ENCODE data around the gene CD274.
"Not testable (repeated sequence)": the region's sequence is repeated elsewhere in the genome, so short reads cannot be mapped to it uniquely, and the experiment has no call there.

The CD274 gene

GRCh38 chr9:5453673-5454072 is 3.3 kb downstream of the CD274 start:
- peak overlapping the region; percentile 81 for H3K4me3 ChIP-seq (replicated peaks; ENCODE audit: low read depth, low read length)
- no peak for DNase-seq (ENCODE audit: extremely low read depth, insufficient read length)
- H3K27me3 ChIP-seq (replicated peaks; ENCODE audit: control insufficient read depth, insufficient read depth, low read length), result no peaks in the 10 kb centered on the region
- no peaks in the 10 kb centered on the region; the same call in 1 of the 2 replicates for H3K36me3 ChIP-seq (ENCODE audit: control insufficient read depth, insufficient read depth, low read length)
- no peak for TF ChIP-seq CTCF (IDR thresholded peaks at IDR 0.05; ENCODE audit: insufficient read depth, low read length, poor library complexity, severe bottlenecking)

GRCh38 chr9:5455181-5455580 is 4.8 kb downstream of the CD274 start:
- no peak for DNase-seq (ENCODE audit: extremely low read depth, insufficient read length)

GRCh38 chr9:5459289-5459829 is 9.0 kb downstream of the CD274 start:
- DNase-seq (ENCODE audit: extremely low read depth, insufficient read length), result no peak
- peaks cover 15% of the 10 kb centered on the region for H3K36me3 ChIP-seq (ENCODE audit: control insufficient read depth, insufficient read depth, low read length)
- H3K4me3 ChIP-seq (replicated peaks; ENCODE audit: low read depth, low read length), result no peak overlapping the region; the same call in 1 of the 2 replicates
- no peaks in the 10 kb centered on the region for H3K27me3 ChIP-seq (replicated peaks; ENCODE audit: control insufficient read depth, insufficient read depth, low read length)
- TF ChIP-seq CTCF (IDR thresholded peaks at IDR 0.05; ENCODE audit: insufficient read depth, low read length, poor library complexity, severe bottlenecking), result no peak

More at GRCh38 chr9:5455181-5455580, 4.8 kb downstream of the CD274 start:
- Histone ChIP-seq H3K36me3 (ENCODE audit: control insufficient read depth, insufficient read depth, low read length) (peaks cover 3% of the 10 kb centered on the region), H3K27me3 (replicated peaks; ENCODE audit: control insufficient read depth, insufficient read depth, low read length) (no peaks in the 10 kb centered on the region), H3K4me3 (replicated peaks; ENCODE audit: low read depth, low read length) (peak overlapping the region; percentile 19)
- no peak for TF ChIP-seq CTCF (IDR thresholded peaks at IDR 0.05; ENCODE audit: insufficient read depth, low read length, poor library complexity, severe bottlenecking)

- no peak for TF ChIP-seq CTCF (IDR thresholded peaks at IDR 0.05; ENCODE audit: insufficient read depth, low read length, poor library complexity, severe bottlenecking)
- no peak overlapping the region for H3K4me3 ChIP-seq (replicated peaks; ENCODE audit: low read depth, low read length)
- no peak for DNase-seq (ENCODE audit: extremely low read depth, insufficient read length)
These were observed 9.8 kb downstream of the CD274 start for GRCh38 chr9:5460157-5460556.

GRCh38 chr9:5464831-5465330 is 14.5 kb downstream of the CD274 start:
- DNase-seq (ENCODE audit: extremely low read depth, insufficient read length); H3K4me3 ChIP-seq (replicated peaks; ENCODE audit: low read depth, low read length); H3K27me3 ChIP-seq (replicated peaks; ENCODE audit: control insufficient read depth, insufficient read depth, low read length): not testable (repeated sequence)
- H3K36me3 ChIP-seq (ENCODE audit: control insufficient read depth, insufficient read depth, low read length), result peaks cover 26% of the 10 kb centered on the region

More at GRCh38 chr9:5460157-5460556, 9.8 kb downstream of the CD274 start:
- Histone ChIP-seq H3K27me3 (replicated peaks; ENCODE audit: control insufficient read depth, insufficient read depth, low read length) (no peaks in the 10 kb centered on the region), H3K36me3 (ENCODE audit: control insufficient read depth, insufficient read depth, low read length) (peaks cover 18% of the 10 kb centered on the region)

- Histone ChIP-seq H3K36me3 (ENCODE audit: control insufficient read depth, insufficient read depth, low read length) (peaks cover 26% of the 10 kb centered on the region), H3K4me3 (replicated peaks; ENCODE audit: low read depth, low read length) (no peak overlapping the region), H3K27me3 (replicated peaks; ENCODE audit: control insufficient read depth, insufficient read depth, low read length) (no peaks in the 10 kb centered on the region)
- no peak for TF ChIP-seq CTCF (IDR thresholded peaks at IDR 0.05; ENCODE audit: insufficient read depth, low read length, poor library complexity, severe bottlenecking)
- no peak for DNase-seq (ENCODE audit: extremely low read depth, insufficient read length)
These were observed 15.7 kb downstream of the CD274 start for GRCh38 chr9:5466005-5466404.
